Mesenchymal stem cell (in vitro differentiated cells and primary cell): ENCODE results near the gene DST.

Experiments
- DNase-seq: peaks from one replicate; pipeline ENCODE4 v3.0.0-alpha.2; 2013
- H2AFZ ChIP-seq: one replicate; pipeline ENCODE4 v1.6.1; 2013; ENCODE audit warnings: low read depth, mild to moderate bottlenecking, control low read depth, inconsistent platforms, low read length, moderate library complexity
- H2AK5ac ChIP-seq: 2 replicates; pipeline ENCODE4 v1.6.1; 2013; ENCODE audit warnings: low read length, moderate library complexity, mild to moderate bottlenecking, inconsistent platforms; ENCODE audit not compliant: severe bottlenecking
- H2BK120ac ChIP-seq: one replicate; pipeline ENCODE4 v1.6.1; 2013; ENCODE audit warnings: low read depth, mild to moderate bottlenecking, inconsistent platforms, low read length, moderate library complexity
- H2BK12ac ChIP-seq, 2 experiments: one replicate each; pipeline ENCODE4 v1.6.1; 2013; ENCODE audit warnings: inconsistent platforms in 2 of 2, low read length in 2 of 2, mild to moderate bottlenecking in 2 of 2, moderate library complexity in 2 of 2, control low read depth in 1 of 2
- H2BK15ac ChIP-seq: one replicate; pipeline ENCODE4 v1.6.1; 2013; ENCODE audit warnings: mild to moderate bottlenecking, low read depth, inconsistent platforms; ENCODE audit not compliant: poor library complexity, severe bottlenecking
- H2BK5ac ChIP-seq: 2 replicates; pipeline ENCODE4 v1.6.1; 2013; ENCODE audit warnings: low read depth, mild to moderate bottlenecking, low read length, control low read depth, inconsistent platforms; ENCODE audit not compliant: poor library complexity, severe bottlenecking
- H3K14ac ChIP-seq, 2 experiments: one replicate each; pipeline ENCODE4 v1.6.1; 2013; ENCODE audit warnings: inconsistent platforms in 2 of 2, low read length in 2 of 2, control low read depth in 1 of 2, mild to moderate bottlenecking in 1 of 2, moderate library complexity in 1 of 2
- H3K18ac ChIP-seq, 2 experiments: one replicate each; pipeline ENCODE4 v1.6.1; 2013; ENCODE audit warnings: inconsistent platforms in 2 of 2, low read length in 2 of 2, control low read depth in 1 of 2, low read depth in 1 of 2, mild to moderate bottlenecking in 1 of 2
- H3K23ac ChIP-seq, 2 experiments: one replicate each; pipeline ENCODE4 v1.6.1; 2013; ENCODE audit warnings: inconsistent platforms in 2 of 2, low read length in 2 of 2, mild to moderate bottlenecking in 2 of 2, moderate library complexity in 2 of 2, control low read depth in 1 of 2
- H3K27ac ChIP-seq: 2 replicates; pipeline ENCODE4 v1.5.1; 2013; ENCODE audit warnings: mild to moderate bottlenecking, moderate library complexity, low read length, control low read depth, inconsistent platforms; ENCODE audit not compliant: poor library complexity, severe bottlenecking
- H3K27me3 ChIP-seq, 2 experiments: 2 replicates each; pipeline versions ENCODE4 v1.6.1 to v1.7.0; 2013; ENCODE audit warnings: low read length in 2 of 2, mild to moderate bottlenecking in 2 of 2, moderate library complexity in 2 of 2, control low read depth in 1 of 2, inconsistent platforms in 1 of 2; ENCODE audit not compliant: control insufficient read depth in 1 of 2, insufficient read depth in 1 of 2
- H3K36me3 ChIP-seq, 2 experiments: 2 replicates each; pipeline versions ENCODE4 v1.6.1 to v1.7.0; 2013; ENCODE audit warnings: low read length in 2 of 2, control low read depth in 1 of 2, inconsistent platforms in 1 of 2, low read depth in 1 of 2, mild to moderate bottlenecking in 1 of 2; ENCODE audit not compliant: insufficient read depth in 2 of 2, control insufficient read depth in 1 of 2
- H3K4ac ChIP-seq, 2 experiments: one replicate each; pipeline ENCODE4 v1.6.1; 2013; ENCODE audit warnings: inconsistent platforms in 2 of 2, low read length in 2 of 2, mild to moderate bottlenecking in 2 of 2, moderate library complexity in 2 of 2, control low read depth in 1 of 2, low read depth in 1 of 2
- H3K4me1 ChIP-seq: 2 replicates; pipeline ENCODE4 v1.6.1; 2013; ENCODE audit warnings: low read depth, low read length, control low read depth; ENCODE audit not compliant: control insufficient read depth, insufficient read depth
- H3K4me2 ChIP-seq: 2 replicates; pipeline ENCODE4 v1.6.1; 2013; ENCODE audit warnings: low read length, mild to moderate bottlenecking, inconsistent platforms; ENCODE audit not compliant: poor library complexity, severe bottlenecking
- H3K4me3 ChIP-seq, 2 experiments: 2 replicates each; pipeline versions ENCODE4 v1.5.1 to v1.7.0; 2013; ENCODE audit warnings: low read length in 2 of 2, mild to moderate bottlenecking in 2 of 2, control low read depth in 1 of 2, low read depth in 1 of 2; ENCODE audit not compliant: insufficient read depth in 1 of 2
- H3K79me1 ChIP-seq: replicated peaks from 2 replicates; pipeline ENCODE4 v1.6.1; 2013; ENCODE audit warnings: mild to moderate bottlenecking, control low read depth, low read length, inconsistent platforms; ENCODE audit not compliant: poor library complexity, severe bottlenecking
- H3K9ac ChIP-seq: 2 replicates; pipeline ENCODE4 v1.7.0; 2013; ENCODE audit warnings: mild to moderate bottlenecking, low read length, moderate library complexity
- H3K9me3 ChIP-seq: 2 replicates; pipeline ENCODE4 v1.7.0; 2013; ENCODE audit warnings: mild to moderate bottlenecking, low read length; ENCODE audit not compliant: control insufficient read depth
- H4K8ac ChIP-seq: one replicate; pipeline ENCODE4 v1.6.1; 2013; ENCODE audit warnings: inconsistent platforms, mild to moderate bottlenecking, low read length, moderate library complexity
- H4K91ac ChIP-seq: one replicate; pipeline ENCODE4 v1.6.1; 2013; ENCODE audit warnings: mild to moderate bottlenecking, low read length, inconsistent platforms
- WGBS: methylation state at CpG from one replicate; pipeline ENCODE4 v1.1.7; 2013; ENCODE audit warnings: mixed read lengths; 5-methylcytosine and 5-hydroxymethylcytosine counted together

Gene DST

DNA sequence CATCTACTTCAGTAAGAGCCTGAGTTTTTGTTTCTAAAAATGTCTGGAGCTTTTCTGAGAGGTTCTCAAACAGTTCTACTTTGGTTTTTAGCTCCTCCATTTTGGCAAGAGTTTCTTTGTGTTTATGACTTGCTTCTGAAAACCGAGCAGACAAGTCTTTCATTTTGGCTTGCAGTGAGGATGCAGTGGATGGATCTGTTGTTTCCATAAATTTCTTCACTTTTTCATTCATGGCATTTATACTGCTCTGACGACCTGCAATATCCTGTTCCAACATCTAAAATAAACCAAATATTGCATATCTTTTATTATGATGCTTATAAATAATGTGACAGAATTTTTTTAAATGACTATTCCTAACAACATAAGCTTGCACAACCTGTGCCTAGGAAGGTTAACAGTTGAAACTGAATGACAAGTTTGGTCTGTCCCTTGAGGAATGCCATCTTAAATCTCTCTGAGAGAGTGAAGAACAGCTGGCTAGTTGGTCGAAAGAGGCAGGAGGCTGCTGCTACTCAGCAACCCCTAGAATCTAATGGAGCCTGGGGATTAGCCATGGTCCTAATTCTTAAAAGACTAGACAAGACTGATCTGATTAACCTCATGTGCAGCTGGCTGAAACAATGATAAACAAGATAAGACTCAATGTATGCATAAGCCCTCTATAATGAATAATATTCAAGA lies 69.8 kb downstream of the DST start:
- no peak for DNase-seq
- H3K9ac ChIP-seq = no peak overlapping the region
- no peak overlapping the region for H2AK5ac ChIP-seq
- H2BK120ac ChIP-seq = no peak overlapping the region
- H2BK15ac ChIP-seq = no peak overlapping the region
- no peak overlapping the region for H3K4ac ChIP-seq
- H2BK5ac ChIP-seq = no peak overlapping the region
- no peak overlapping the region for H3K27ac ChIP-seq
- no peak overlapping the region for H4K91ac ChIP-seq
- H3K23ac ChIP-seq = no peak overlapping the region
- no peak overlapping the region for H4K8ac ChIP-seq
- peaks cover 12 to 89% of the 10 kb centered on the region in 2 experiments for H3K36me3 ChIP-seq
- peaks cover 19% of the 10 kb centered on the region for H3K79me1 ChIP-seq
- H3K4me1 ChIP-seq = no peaks in the 10 kb centered on the region
- no peak overlapping the region for H3K4me2 ChIP-seq
- no peaks in the 10 kb centered on the region for H3K27me3 ChIP-seq
- no peak overlapping the region for H2AFZ ChIP-seq
- 50% methylated on average over 2 of the region's 3 CpGs for WGBS
- no peak overlapping the region for H2BK12ac ChIP-seq
- no peak overlapping the region for H3K14ac ChIP-seq
- no peak overlapping the region for H3K18ac ChIP-seq
- no peak overlapping the region for H3K4me3 ChIP-seq
- no peaks in the 10 kb centered on the region for H3K9me3 ChIP-seq

DNA sequence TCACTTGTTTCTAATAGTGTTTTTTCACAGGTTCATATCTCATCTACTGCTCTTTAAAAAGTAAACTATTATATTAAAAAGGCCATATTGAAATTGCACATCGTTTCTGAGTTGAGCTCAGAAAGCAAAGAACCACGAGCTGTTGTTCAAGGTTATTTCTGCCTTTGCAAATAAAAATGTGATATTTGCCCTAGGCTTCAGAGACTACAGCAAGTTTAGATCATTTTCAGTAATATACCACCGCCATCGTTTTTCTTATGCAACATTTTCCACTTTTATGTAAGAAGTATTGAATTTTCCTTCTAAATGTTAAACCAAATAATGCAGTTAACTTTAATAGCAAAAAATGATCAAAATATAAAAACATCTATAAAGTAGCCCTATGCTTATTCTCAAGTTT lies 71.1 kb downstream of the DST start:
- Histone ChIP-seq H4K8ac (no peak overlapping the region), H3K14ac (no peak overlapping the region), H3K27ac (no peak overlapping the region), H2AK5ac (no peak overlapping the region), H4K91ac (no peak overlapping the region), H3K4ac (no peak overlapping the region), H3K4me2 (no peak overlapping the region), H3K18ac (no peak overlapping the region), H3K79me1 (peaks cover 17% of the 10 kb centered on the region), H2BK15ac (no peak overlapping the region), H2BK12ac (no peak overlapping the region), H3K36me3 (peaks cover 12 to 87% of the 10 kb centered on the region in 2 experiments), H3K23ac (no peak overlapping the region), H3K4me3 (no peak overlapping the region), H2AFZ (no peak overlapping the region), H3K4me1 (no peaks in the 10 kb centered on the region), H3K9me3 (no peaks in the 10 kb centered on the region), H2BK120ac (no peak overlapping the region), H3K27me3 (no peaks in the 10 kb centered on the region), H3K9ac (no peak overlapping the region), H2BK5ac (no peak overlapping the region)
- DNase-seq = no peak
- 96% methylated on average over 2 of the region's 4 CpGs for WGBS

DNA sequence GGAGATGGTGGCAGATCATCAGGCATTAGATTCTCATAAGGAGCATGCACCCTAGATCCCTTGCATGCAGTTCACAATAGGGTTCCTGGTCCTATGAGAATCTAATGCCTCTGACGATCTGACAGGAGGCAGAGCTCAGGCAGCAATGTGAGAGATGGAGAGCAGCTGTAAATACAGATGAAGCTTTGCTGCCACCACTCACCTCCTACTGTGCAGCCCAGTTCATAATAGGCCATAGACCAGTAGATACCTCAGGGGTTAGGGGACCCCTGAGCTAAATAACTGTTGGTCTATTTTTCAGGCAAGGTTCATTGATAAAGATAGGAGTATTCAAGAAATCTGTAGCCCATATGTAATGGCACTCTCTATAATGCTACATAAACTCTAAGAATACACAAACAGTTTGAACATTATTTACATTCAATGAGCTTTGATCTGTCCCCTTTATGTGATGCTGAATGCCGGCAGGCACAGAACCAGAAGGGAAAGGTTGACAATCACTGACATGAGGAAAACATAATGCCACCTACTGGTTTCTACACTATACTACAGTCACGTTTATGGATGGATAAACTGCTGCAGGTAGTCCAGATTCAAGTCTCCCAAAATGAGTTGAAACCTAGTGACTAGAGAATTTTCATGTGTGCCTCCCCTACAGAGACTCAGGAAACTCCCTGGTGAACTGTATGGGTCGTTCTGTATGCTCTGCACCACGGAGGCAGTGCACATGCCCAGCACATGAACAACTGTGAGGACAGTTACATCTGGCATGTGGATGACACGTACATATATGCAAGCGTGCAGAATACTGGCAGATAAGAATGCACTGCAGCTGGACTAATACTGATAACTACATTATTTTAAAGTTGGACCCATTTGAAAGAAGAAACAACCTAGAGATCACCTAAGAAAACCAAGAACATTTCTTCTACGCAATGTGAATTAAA lies 72.0 kb downstream of the DST start:
- no peak overlapping the region for H3K9ac ChIP-seq
- H3K4me2 ChIP-seq = no peak overlapping the region
- no peak overlapping the region for H3K18ac ChIP-seq
- H3K23ac ChIP-seq = no peak overlapping the region
- H3K4me3 ChIP-seq = no peak overlapping the region
- peak; percentile 49 for DNase-seq
- H4K8ac ChIP-seq = no peak overlapping the region
- no peak overlapping the region for H2BK15ac ChIP-seq
- no peaks in the 10 kb centered on the region for H3K9me3 ChIP-seq
- H3K36me3 ChIP-seq = peaks cover 15 to 87% of the 10 kb centered on the region in 2 experiments
- no peak overlapping the region for H2BK120ac ChIP-seq
- H2AK5ac ChIP-seq = no peak overlapping the region
- H2AFZ ChIP-seq = no peak overlapping the region
- H2BK5ac ChIP-seq = no peak overlapping the region
- H3K27ac ChIP-seq = no peak overlapping the region
- H3K4ac ChIP-seq = no peak overlapping the region
- no peak overlapping the region for H2BK12ac ChIP-seq
- no peaks in the 10 kb centered on the region for H3K4me1 ChIP-seq
- peaks cover 14% of the 10 kb centered on the region for H3K79me1 ChIP-seq
- H3K14ac ChIP-seq = no peak overlapping the region
- 71% methylated on average over 7 of the region's 8 CpGs for WGBS
- H4K91ac ChIP-seq = no peak overlapping the region
- no peaks in the 10 kb centered on the region for H3K27me3 ChIP-seq

DNA sequence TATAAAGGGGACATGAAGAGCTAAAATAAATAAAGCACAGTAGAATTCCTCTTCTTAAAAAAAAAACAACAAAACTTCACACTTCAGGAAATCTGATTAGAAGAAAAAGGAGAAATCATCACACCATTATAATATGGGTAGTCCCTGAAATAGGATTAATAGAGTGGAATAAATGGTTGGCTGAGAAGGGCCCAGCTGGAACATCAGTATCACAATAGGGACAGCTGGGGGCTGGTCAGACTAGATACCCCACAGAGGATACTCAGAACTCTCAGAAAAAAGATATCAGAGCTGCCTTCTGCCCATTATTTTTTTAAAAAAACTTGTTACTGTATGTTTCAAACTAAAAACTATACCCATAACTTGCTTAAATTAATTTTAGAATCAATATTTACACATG lies 75.2 kb downstream of the DST start:
- Histone ChIP-seq H3K4ac (no peak overlapping the region), H2AFZ (no peak overlapping the region), H3K36me3 (peaks cover 23 to 79% of the 10 kb centered on the region in 2 experiments), H2BK15ac (no peak overlapping the region), H3K18ac (no peak overlapping the region), H2BK120ac (no peak overlapping the region), H2BK12ac (no peak overlapping the region), H3K4me3 (no peak overlapping the region), H3K79me1 (peaks cover 13% of the 10 kb centered on the region), H3K4me1 (no peaks in the 10 kb centered on the region), H3K27ac (no peak overlapping the region), H2BK5ac (no peak overlapping the region), H3K14ac (no peak overlapping the region), H3K9ac (no peak overlapping the region), H4K8ac (no peak overlapping the region), H3K23ac (no peak overlapping the region), H2AK5ac (no peak overlapping the region), H3K4me2 (no peak overlapping the region), H3K9me3 (no peaks in the 10 kb centered on the region), H4K91ac (no peak overlapping the region), H3K27me3 (no peaks in the 10 kb centered on the region)
- DNase-seq = no peak
